ENCODE measurements around the gene MYH9. TPM values are rescaled to one million over a fixed set of nuclear protein-coding genes. Genes with fewer than 3 reads are reported as not detected.

Gene MYH9
- total RNA-seq, 4 donors from 2014 or later = 228 to 375 (median 275) TPM

- H3K4me1 ChIP-seq = peaks cover 40 to 86% of the 10 kb centered on the region in 2 donors
- intact Hi-C loops (cut with DNase I) = no loop called here
- no peaks in the 10 kb centered on the region for H3K9me3 ChIP-seq
- no peaks in the 10 kb centered on the region for H3K27me3 ChIP-seq
- peak overlapping the region; percentile 67 to 81 (median 71) for H3K27ac ChIP-seq
- peaks cover 0 to 6% of the 10 kb centered on the region in 2 donors for H3K36me3 ChIP-seq
- WGBS, 2 donors = 49 to 53% methylated on average over 16 of the region's 16 CpGs
- no peak overlapping the region for H3K4me3 ChIP-seq (replicated peaks in 1 of 3)
- DNase-seq = peak in 1 of 2 donors; percentile 31
- TF ChIP-seq CTCF (IDR thresholded peaks at IDR 0.05) (no peak), POLR2A (IDR thresholded peaks at IDR 0.05) (no peak)
These were observed 34.8 kb downstream of the MYH9 start for GRCh38 chr22:36352803-36353507.

DNA sequence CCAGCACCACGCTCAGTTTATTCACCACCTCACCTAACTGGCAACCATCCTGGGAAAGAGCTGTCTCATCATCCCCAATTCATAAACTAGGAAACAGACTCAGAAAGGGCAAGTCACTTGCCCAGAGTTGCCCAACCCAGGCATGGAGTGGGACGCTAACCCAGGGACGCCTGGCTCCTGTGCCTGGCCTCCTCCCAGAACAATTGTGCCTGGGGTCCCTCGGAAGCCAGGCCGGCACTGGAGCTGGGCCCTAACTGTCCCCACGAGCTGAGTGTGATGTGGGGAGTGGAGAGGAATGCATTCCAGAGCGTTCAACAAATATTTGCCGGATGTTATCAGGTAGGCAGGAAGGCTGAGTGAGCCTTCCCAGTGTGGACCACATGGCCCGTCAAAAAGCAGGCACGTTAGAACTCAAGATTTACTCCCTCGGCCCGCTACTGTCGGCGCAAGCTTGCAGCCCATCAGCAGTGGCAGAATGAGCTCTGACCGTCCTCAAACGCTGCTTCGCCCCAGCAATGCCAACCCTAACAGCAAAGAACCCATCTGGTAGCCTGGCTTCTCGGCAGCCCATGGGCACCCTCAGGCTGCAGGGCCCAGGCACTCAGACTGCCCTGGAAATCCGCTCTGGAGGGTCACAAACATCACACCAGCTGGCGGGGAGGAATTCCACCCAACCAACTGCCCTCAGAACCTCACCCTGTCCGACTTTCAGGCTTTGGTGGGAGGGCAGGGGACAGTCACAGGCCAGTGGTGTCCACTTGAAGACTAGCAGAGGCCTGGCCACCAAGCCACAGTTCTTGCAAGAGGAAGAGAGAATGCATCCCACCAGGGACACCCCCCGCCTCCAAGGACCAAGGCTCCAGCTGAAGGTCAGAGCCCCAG lies 35.6 kb downstream of the MYH9 start:
- intact Hi-C loops (cut with DNase I) = no loop called here
- no peak for TF ChIP-seq POLR2A (IDR thresholded peaks at IDR 0.05)

GRCh38 chr22:36350751-36351594 lies 36.8 kb downstream of the MYH9 start:
- Histone ChIP-seq H3K9me3 (no peaks in the 10 kb centered on the region), H3K4me1 (peaks cover 43 to 68% of the 10 kb centered on the region in 2 donors), H3K36me3 (peaks cover 0 to 6% of the 10 kb centered on the region in 2 donors), H3K27me3 (no peaks in the 10 kb centered on the region), H3K4me3 (replicated peaks in 1 of 3) (no peak overlapping the region), H3K27ac (peak overlapping the region; percentile 67 to 81 (median 71))
- TF ChIP-seq POLR2A (IDR thresholded peaks at IDR 0.05) (no peak), CTCF (IDR thresholded peaks at IDR 0.05) (no peak)
- WGBS, 2 donors = 40 to 42% methylated on average over 13 to 14 of the region's 14 CpGs
- DNase-seq = peak in 1 of 2 donors; percentile 45
- intact Hi-C loops (cut with DNase I) = no loop called here

More for the DNA sequence above, 35.6 kb downstream of the MYH9 start:
- Histone ChIP-seq H3K27ac (peak overlapping the region; percentile 67 to 81 (median 71)), H3K4me3 (replicated peaks in 1 of 3) (no peak overlapping the region), H3K36me3 (peaks cover 0 to 6% of the 10 kb centered on the region in 2 donors), H3K27me3 (no peaks in the 10 kb centered on the region), H3K4me1 (peaks cover 43 to 78% of the 10 kb centered on the region in 2 donors), H3K9me3 (no peaks in the 10 kb centered on the region)
- DNase-seq = peak in 1 of 2 donors; percentile 39
- 56 to 70% methylated on average over 16 to 20 of the region's 22 CpGs for WGBS, 2 donors

- WGBS, 2 donors = 68 to 79% methylated on average over 2 of the region's 2 CpGs
- no peaks in the 10 kb centered on the region for H3K9me3 ChIP-seq
- TF ChIP-seq POLR2A (IDR thresholded peaks at IDR 0.05) = no peak
- no peak for TF ChIP-seq CTCF (IDR thresholded peaks at IDR 0.05)
- H3K27ac ChIP-seq = peak overlapping the region; percentile 67 to 81 (median 71)
- intact Hi-C loops (cut with DNase I) = no loop called here
- peaks cover 0 to 6% of the 10 kb centered on the region in 2 donors for H3K36me3 ChIP-seq
- H3K27me3 ChIP-seq = no peaks in the 10 kb centered on the region
- peaks cover 40 to 65% of the 10 kb centered on the region in 2 donors for H3K4me1 ChIP-seq
- no peak overlapping the region for H3K4me3 ChIP-seq (replicated peaks in 1 of 3)
- DNase-seq = no peak
These were observed 38.0 kb downstream of the MYH9 start for GRCh38 chr22:36349726-36350125.

DNA sequence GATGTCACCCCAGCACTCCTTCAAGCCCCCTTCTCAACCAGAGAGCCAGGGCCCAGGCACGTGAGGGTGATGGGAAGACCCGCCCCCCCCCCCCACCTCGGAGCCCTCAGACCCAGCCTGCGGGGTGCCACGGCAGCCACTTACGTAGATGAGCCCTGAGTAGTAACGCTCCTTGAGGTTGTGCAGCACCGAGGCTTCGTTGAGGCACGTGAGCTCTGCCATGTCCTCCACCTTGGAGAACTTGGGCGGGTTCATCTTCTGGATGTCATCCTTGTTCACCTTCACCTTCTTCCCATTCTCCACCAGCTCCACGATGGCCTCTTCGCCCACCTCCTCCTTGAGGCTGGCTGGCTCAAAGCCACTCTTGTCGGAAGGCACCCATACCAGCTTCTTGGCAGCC lies 39.0 kb downstream of the MYH9 start:
- peaks cover 40 to 65% of the 10 kb centered on the region in 2 donors for H3K4me1 ChIP-seq
- no peaks in the 10 kb centered on the region for H3K27me3 ChIP-seq
- intact Hi-C loops (cut with DNase I) = no loop called here
- H3K27ac ChIP-seq = peak overlapping the region in 2 of 3 donors; percentile 67 to 81
- no peak for DNase-seq
- H3K36me3 ChIP-seq = peaks cover 0 to 6% of the 10 kb centered on the region in 2 donors
- TF ChIP-seq POLR2A (IDR thresholded peaks at IDR 0.05) = no peak
- no peak for TF ChIP-seq CTCF (IDR thresholded peaks at IDR 0.05)
- no peaks in the 10 kb centered on the region for H3K9me3 ChIP-seq
- no peak overlapping the region for H3K4me3 ChIP-seq (replicated peaks in 1 of 3)
- WGBS, 2 donors = 80 to 91% methylated on average over 10 to 14 of the region's 14 CpGs
